ENCODE measurements around the gene ZFP1.

The ZFP1 gene

GRCh38 chr16:75148311-75149195, at the start of gene ZFP1:
Gene ZFP1, plus strand, starts transcription at chr16:75148524. Its CDS starts 4,428 bp downstream, at chr16:75152952.
- peak; percentile 90 to 91 for DNase-seq (ENCODE audit: extremely low read depth in 1 of 2, low read depth in 1 of 2)

- DNase-seq (ENCODE audit: extremely low read depth in 1 of 2, low read depth in 1 of 2), result no peak
These were observed 49.2 kb upstream of the ZFP1 start for GRCh38 chr16:75099075-75099667.

GRCh38 chr16:75099738-75100602, 48.4 kb upstream of the ZFP1 start:
- no peak for DNase-seq (ENCODE audit: extremely low read depth in 1 of 2, low read depth in 1 of 2)

- DNase-seq (ENCODE audit: extremely low read depth in 1 of 2, low read depth in 1 of 2), result no peak
These were observed 47.7 kb upstream of the ZFP1 start for GRCh38 chr16:75100603-75100990.

GRCh38 chr16:75101635-75102034, 46.7 kb upstream of the ZFP1 start:
- DNase-seq (ENCODE audit: extremely low read depth in 1 of 2, low read depth in 1 of 2), result no peak

- no peak for DNase-seq (ENCODE audit: extremely low read depth in 1 of 2, low read depth in 1 of 2)
These were observed 45.7 kb upstream of the ZFP1 start for GRCh38 chr16:75102595-75102994.

GRCh38 chr16:75103994-75104393, 44.3 kb upstream of the ZFP1 start:
- DNase-seq (ENCODE audit: extremely low read depth in 1 of 2, low read depth in 1 of 2), result no peak

- DNase-seq (ENCODE audit: extremely low read depth in 1 of 2, low read depth in 1 of 2), result no peak
These were observed 43.5 kb upstream of the ZFP1 start for GRCh38 chr16:75104836-75105235.

- no peak for DNase-seq (ENCODE audit: extremely low read depth in 1 of 2, low read depth in 1 of 2)
These were observed 42.8 kb upstream of the ZFP1 start for GRCh38 chr16:75105306-75106061.

GRCh38 chr16:75106351-75107274, 41.7 kb upstream of the ZFP1 start:
- DNase-seq (ENCODE audit: extremely low read depth in 1 of 2, low read depth in 1 of 2), result no peak

GRCh38 chr16:75107505-75107904, 40.8 kb upstream of the ZFP1 start:
- no peak for DNase-seq (ENCODE audit: extremely low read depth in 1 of 2, low read depth in 1 of 2)

GRCh38 chr16:75108792-75109731, 39.3 kb upstream of the ZFP1 start:
- DNase-seq (ENCODE audit: extremely low read depth in 1 of 2, low read depth in 1 of 2), result peak; percentile 44 to 82

- no peak for DNase-seq (ENCODE audit: extremely low read depth in 1 of 2, low read depth in 1 of 2)
These were observed 38.5 kb upstream of the ZFP1 start for GRCh38 chr16:75109732-75110243.

- DNase-seq (ENCODE audit: extremely low read depth in 1 of 2, low read depth in 1 of 2), result peak; percentile 50 to 66
These were observed 37.4 kb upstream of the ZFP1 start for GRCh38 chr16:75110637-75111513.

- no peak for DNase-seq (ENCODE audit: extremely low read depth in 1 of 2, low read depth in 1 of 2)
These were observed 36.8 kb upstream of the ZFP1 start for GRCh38 chr16:75111514-75111940.

GRCh38 chr16:75111961-75112733, 36.2 kb upstream of the ZFP1 start:
- no peak for DNase-seq (ENCODE audit: extremely low read depth in 1 of 2, low read depth in 1 of 2)

Data from stimulated activated CD8-positive, alpha-beta memory T cell treated with anti-CD3 and anti-CD28 coated beads, Interleukin-7, amount 100 ng/mL, for 48 hours (primary cell).